Measurements from ENCODE around the gene E4F1.
A peak's percentile ranks its signal among the peaks of the same experiment; 100 is the strongest.

E4F1 gene

GRCh38 chr16:2189252-2189893, 34.0 kb upstream of the E4F1 start:
- TF ChIP-seq POLR2A (IDR thresholded peaks at IDR 0.05; ENCODE audit: extremely low read depth, insufficient read length) (no peak), MAX (IDR thresholded peaks at IDR 0.05; ENCODE audit: low read depth, low read length) (no peak), MYC (IDR thresholded peaks at IDR 0.05; ENCODE audit: low read depth, low read length) (no peak), CTCF (IDR thresholded peaks at IDR 0.05; ENCODE audit: low read depth, low read length) (no peak)
- H3K4me3 ChIP-seq (ENCODE audit: low read depth, low read length) = no peak overlapping the region
- no peak for DNase-seq (ENCODE audit: low read depth)

- no peak overlapping the region for H3K4me3 ChIP-seq (ENCODE audit: low read depth, low read length)
- no peak for DNase-seq (ENCODE audit: low read depth)
- no peak for TF ChIP-seq MYC (IDR thresholded peaks at IDR 0.05; ENCODE audit: low read depth, low read length)
- no peak for TF ChIP-seq CTCF (IDR thresholded peaks at IDR 0.05; ENCODE audit: low read depth, low read length)
- no peak for TF ChIP-seq MAX (IDR thresholded peaks at IDR 0.05; ENCODE audit: low read depth, low read length)
- no peak for TF ChIP-seq POLR2A (IDR thresholded peaks at IDR 0.05; ENCODE audit: extremely low read depth, insufficient read length)
These were observed 33.3 kb upstream of the E4F1 start for GRCh38 chr16:2190002-2190658.

- H3K4me3 ChIP-seq (ENCODE audit: low read depth, low read length) = no peak overlapping the region
- TF ChIP-seq MYC (IDR thresholded peaks at IDR 0.05; ENCODE audit: low read depth, low read length) (no peak), POLR2A (IDR thresholded peaks at IDR 0.05; ENCODE audit: extremely low read depth, insufficient read length) (no peak), CTCF (IDR thresholded peaks at IDR 0.05; ENCODE audit: low read depth, low read length) (no peak), MAX (IDR thresholded peaks at IDR 0.05; ENCODE audit: low read depth, low read length) (no peak)
- no peak for DNase-seq (ENCODE audit: low read depth)
These were observed 32.5 kb upstream of the E4F1 start for GRCh38 chr16:2190659-2191445.

- no peak for DNase-seq (ENCODE audit: low read depth)
- H3K4me3 ChIP-seq (ENCODE audit: low read depth, low read length) = no peak overlapping the region
- no peak for TF ChIP-seq CTCF (IDR thresholded peaks at IDR 0.05; ENCODE audit: low read depth, low read length)
- no peak for TF ChIP-seq MYC (IDR thresholded peaks at IDR 0.05; ENCODE audit: low read depth, low read length)
- no peak for TF ChIP-seq POLR2A (IDR thresholded peaks at IDR 0.05; ENCODE audit: extremely low read depth, insufficient read length)
- no peak for TF ChIP-seq MAX (IDR thresholded peaks at IDR 0.05; ENCODE audit: low read depth, low read length)
These were observed 32.0 kb upstream of the E4F1 start for GRCh38 chr16:2191446-2191706.

- TF ChIP-seq MYC (IDR thresholded peaks at IDR 0.05; ENCODE audit: low read depth, low read length) = no peak
- no peak overlapping the region for H3K4me3 ChIP-seq (ENCODE audit: low read depth, low read length)
- peak; percentile 34 for DNase-seq (ENCODE audit: low read depth)
These were observed 29.1 kb upstream of the E4F1 start for GRCh38 chr16:2194166-2194834.

- H3K4me3 ChIP-seq (ENCODE audit: low read depth, low read length) = no peak overlapping the region
- peak; percentile 74 for DNase-seq (ENCODE audit: low read depth)
- TF ChIP-seq POLR2A (IDR thresholded peaks at IDR 0.05; ENCODE audit: extremely low read depth, insufficient read length) (no peak), CTCF (IDR thresholded peaks at IDR 0.05; ENCODE audit: low read depth, low read length) (peak; percentile 45)
These were observed 28.5 kb upstream of the E4F1 start for GRCh38 chr16:2194852-2195321.

Data from NB4 (cell line).